OCI-M2 (cell line): ENCODE measurements around the gene OSBPL3.

Source experiments
- DNase-seq: peaks from one replicate; lab custom pipeline; 2025; ENCODE audit not compliant: unreplicated experiment; lab: John Stamatoyannopoulos, UW

Gene OSBPL3

GRCh38 chr7:24981171-24981951, 1.4 kb upstream of the OSBPL3 start:
- no peak for DNase-seq

GRCh38 chr7:24980534-24981170, 674 bp upstream of the OSBPL3 start:
- DNase-seq: peak; percentile 36

GRCh38 chr7:24979470-24979862, 512 bp downstream of the OSBPL3 start:
- DNase-seq: no peak

GRCh38 chr7:24978843-24979469, 1.0 kb downstream of the OSBPL3 start:
- no peak for DNase-seq

- DNase-seq: no peak
Measured at GRCh38 chr7:24975644-24976260, 4.2 kb downstream of the OSBPL3 start.

GRCh38 chr7:24975172-24975571, 4.8 kb downstream of the OSBPL3 start:
- no peak for DNase-seq

GRCh38 chr7:24974026-24974832, 5.7 kb downstream of the OSBPL3 start:
- DNase-seq: no peak

- DNase-seq: no peak
Measured at GRCh38 chr7:24972991-24973390, 7.0 kb downstream of the OSBPL3 start.

GRCh38 chr7:24972166-24972477, 7.9 kb downstream of the OSBPL3 start:
- no peak for DNase-seq

- no peak for DNase-seq
Measured at GRCh38 chr7:24971333-24972165, 8.4 kb downstream of the OSBPL3 start.

GRCh38 chr7:24970676-24971075, 9.3 kb downstream of the OSBPL3 start:
- no peak for DNase-seq

- DNase-seq: no peak
Measured at GRCh38 chr7:24968165-24968564, 11.8 kb downstream of the OSBPL3 start.

- DNase-seq: no peak
Measured at GRCh38 chr7:24967696-24968095, 12.3 kb downstream of the OSBPL3 start.

GRCh38 chr7:24966802-24967201, 13.2 kb downstream of the OSBPL3 start:
- no peak for DNase-seq

- no peak for DNase-seq
Measured at GRCh38 chr7:24965831-24966708, 13.9 kb downstream of the OSBPL3 start.

GRCh38 chr7:24964191-24964590, 15.8 kb downstream of the OSBPL3 start:
- no peak for DNase-seq

GRCh38 chr7:24963218-24963617, 16.8 kb downstream of the OSBPL3 start:
- no peak for DNase-seq

- DNase-seq: no peak
Measured at GRCh38 chr7:24962418-24962962, 17.5 kb downstream of the OSBPL3 start.
